HG02642 (cell line): ENCODE results near the gene COX10.
"Not testable (repeated sequence)": the region's sequence is repeated elsewhere in the genome, so short reads cannot be mapped to it uniquely, and the experiment has no call there.

Experiments used
- ATAC-seq: cut with Tn5 transposase; IDR thresholded peaks from one replicate; pipeline ENCODE4 v1.9.1; 2021; ENCODE audit warnings: mild to moderate bottlenecking; ENCODE audit not compliant: unreplicated experiment, poor library complexity

Gene COX10

DNA sequence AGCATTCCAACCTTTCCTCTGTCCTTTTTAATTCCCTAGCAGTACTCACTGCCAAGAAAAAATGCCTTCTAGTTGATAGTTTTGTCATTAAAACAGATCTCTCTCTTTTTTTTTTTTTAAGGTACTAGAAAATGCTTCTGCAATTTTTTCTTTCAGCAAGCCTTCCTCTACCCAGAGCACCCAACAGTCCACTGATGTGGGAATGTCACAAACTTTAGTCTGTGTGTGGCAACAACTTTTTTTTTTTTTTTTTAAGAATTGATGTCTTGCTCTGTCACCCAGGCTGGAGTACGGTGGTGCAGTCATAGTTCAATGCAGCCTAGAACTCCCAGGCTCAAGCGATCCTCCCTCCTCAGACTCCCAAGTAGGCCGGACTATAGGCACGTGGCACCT, 132.7 kb downstream of the COX10 start:
- no peak for ATAC-seq

DNA sequence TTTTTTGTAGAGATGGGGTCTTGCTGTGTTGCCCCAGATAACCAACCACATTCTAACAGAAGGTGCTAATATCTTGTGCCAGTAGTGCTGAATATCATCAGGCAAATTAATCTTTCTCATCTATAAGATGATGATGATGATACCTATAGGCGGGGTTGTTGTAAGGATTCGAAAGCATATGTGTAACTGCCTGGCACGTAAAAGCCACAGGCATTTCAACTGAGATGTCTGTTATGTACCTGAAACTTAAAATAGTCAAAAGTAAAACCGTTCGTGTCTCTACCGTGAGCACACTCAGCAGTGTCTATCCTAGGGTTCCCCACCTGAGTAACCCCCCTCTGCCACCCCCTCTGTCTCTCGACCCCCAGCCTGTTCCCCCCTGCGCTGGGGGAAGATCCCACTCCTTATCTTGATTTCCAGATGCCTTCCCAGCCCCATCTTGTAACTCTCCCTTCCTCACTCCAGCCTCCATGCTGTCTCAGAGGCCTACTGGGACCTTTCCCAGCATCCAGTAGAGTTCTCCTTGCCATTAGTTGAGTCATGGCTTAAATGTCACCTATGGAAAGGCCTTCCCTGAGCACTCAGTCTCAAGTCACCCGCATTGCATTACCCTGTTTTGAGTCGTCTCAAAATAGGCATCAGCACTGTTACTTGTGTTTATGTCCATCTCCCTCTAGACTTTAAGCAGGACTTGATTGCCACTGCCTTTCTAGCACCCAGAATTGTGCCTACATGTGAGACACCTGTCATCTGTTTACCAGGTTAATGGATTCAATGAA, 133.3 kb downstream of the COX10 start:
- no peak for ATAC-seq

DNA sequence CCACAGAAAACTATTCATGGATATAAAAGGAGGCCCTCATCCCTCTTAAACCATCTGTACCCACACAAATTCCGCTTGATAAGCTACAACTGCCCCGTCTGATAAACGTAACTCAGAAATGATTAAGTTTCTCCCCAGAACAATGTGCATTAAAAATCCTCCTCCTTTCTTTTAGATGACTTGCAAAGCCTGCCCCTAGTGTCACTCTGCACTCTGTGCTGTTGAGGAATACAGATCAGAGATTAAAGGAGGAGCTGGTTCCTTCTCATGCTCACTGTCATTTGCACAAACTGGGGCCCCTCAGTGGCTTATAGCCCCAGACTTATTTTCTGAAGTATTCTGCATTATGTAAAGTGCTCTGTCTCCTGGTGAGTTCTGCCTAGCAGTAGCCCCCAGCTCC, 134.1 kb downstream of the COX10 start:
- ATAC-seq = no peak

DNA sequence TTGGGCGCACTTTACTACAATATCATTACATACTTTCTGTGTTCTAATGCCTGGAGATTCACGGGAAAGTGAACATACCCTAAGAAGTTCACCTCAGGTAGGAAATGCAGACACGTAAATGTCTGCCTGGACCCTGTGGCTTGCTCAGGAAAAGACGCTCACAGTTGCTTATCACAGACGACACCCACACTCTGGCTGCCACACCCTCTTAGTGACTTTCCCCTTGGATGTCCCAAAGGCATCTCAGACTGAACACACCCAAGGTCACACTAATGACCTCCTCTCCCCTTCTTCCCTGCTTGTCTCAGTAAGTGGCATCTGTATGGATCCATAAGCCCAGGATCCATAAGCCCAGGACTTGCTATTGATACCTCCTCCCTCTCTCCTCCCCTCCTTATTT, 134.8 kb downstream of the COX10 start:
- no peak for ATAC-seq

DNA sequence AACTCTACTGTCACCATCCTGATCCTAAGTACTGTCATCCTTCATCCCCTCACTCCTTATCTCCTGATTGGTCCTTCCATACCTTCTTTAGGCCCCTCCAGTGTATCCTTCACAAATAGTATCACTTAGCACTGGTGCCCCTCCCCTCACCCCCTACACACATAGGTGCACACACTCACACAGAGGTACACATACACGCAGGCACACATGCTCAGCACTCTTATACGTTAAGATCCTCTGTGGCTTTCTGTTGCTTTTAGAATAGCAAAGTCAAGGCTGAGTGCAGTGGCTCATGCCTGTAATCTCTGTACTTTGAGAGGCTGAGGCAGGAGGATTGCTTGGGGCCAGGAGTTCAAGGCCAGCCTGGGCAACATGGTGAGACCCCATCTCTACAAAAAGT, 135.2 kb downstream of the COX10 start:
- no peak for ATAC-seq

DNA sequence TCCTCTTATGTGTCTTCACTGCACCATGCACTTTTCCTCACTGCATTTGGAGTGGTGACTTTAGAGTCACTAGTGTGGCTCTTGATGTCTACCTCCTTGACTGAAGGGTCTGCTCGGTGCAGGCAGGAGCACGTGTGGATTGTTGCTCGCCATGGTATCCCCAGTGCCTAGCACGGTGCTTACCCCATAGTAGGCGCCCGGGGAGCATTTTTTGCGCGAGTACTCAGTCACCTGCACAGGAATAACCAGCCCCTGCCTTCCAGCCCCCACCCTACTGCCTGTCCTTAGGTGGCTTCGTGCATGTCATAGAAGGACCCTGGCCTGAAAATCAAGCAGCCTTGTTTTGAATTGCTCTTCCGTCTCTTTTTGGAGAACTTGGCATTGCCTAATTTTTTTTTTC, 136.1 kb downstream of the COX10 start:
- no peak for ATAC-seq

DNA sequence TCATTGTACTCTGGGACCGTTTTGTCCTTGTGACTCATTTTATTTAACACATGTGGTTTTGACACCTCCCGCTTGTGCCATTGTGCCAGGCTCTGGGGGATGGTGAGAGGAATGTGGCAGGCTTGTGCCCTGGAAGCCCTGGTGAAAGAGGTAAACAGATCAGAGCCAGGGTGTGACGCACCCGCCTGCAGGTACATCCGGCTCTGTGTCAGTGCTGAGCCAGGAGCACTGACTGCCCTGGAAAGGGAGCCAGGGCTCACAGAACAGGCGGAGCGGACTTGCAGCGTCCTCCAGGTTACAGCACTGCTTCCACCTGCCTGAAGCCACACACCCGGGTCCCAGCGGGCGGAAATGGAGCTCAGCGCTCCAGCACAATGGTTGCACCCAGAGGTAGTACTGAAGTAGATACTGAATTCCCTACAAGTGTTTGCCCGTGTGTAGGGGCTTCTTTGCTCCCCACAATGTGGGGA, 136.7 kb downstream of the COX10 start:
- ATAC-seq = no peak

DNA sequence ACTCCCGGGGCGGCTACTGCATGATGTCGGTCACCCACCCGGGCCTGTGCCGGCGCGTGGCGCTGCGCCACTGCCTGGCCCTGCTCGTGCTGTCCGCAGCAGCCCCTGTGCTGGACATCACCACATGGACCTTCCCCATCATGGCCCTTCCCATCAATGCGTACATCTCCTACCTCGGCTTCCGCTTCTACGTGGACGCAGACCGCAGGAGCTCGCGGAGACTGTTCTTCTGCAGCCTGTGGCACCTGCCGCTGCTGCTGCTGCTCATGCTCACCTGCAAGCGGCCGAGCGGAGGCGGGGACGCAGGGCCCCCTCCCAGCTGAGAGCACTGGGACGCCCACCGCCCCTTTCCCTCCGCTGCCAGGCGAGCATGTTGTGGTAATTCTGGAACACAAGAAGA, 137.6 kb downstream of the COX10 start:
- no peak for ATAC-seq

DNA sequence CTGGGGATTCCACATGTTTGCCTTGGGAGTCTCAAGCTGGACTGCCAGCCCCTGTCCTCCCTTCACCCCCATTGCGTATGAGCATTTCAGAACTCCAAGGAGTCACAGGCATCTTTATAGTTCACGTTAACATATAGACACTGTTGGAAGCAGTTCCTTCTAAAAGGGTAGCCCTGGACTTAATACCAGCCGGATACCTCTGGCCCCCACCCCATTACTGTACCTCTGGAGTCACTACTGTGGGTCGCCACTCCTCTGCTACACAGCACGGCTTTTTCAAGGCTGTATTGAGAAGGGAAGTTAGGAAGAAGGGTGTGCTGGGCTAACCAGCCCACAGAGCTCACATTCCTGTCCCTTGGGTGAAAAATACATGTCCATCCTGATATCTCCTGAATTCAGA, 138.5 kb downstream of the COX10 start:
- no peak for ATAC-seq

DNA sequence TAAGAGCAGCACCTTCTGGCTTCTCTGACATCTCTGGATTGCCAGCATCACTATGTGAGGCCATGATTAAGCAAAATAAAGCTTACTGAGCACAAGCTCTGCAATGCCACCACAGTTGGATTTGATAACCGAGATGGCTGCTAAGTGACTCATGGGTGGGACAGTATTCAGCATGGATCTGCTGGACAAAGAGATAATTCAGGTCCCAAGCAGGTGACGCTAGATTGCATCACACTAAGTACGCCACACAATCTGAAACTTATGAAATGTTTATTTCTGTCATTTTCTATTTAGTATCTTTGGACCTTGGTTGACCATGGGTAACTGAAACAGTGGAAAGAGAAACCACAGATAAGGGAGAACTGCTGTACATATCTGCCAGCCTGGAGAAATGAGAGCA, 139.9 kb downstream of the COX10 start:
- no peak for ATAC-seq

DNA sequence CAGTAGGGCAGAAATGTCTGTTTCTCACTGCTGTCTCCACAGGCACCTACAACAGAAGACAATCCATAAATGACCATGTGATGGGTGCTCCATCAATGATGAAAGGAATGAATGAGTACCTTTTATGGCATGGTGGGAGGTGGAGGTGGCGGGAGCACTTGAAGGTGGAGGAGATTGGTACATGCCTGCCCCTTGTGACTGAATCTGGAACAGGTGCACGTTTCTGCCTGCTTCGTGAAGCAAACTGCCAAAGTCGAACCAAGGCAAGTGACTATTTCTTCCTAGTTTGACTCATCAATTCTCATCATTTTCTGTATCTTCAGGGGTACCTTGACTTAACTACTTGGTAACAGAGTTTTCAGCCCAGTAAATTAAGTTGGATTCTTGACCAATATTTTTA, 141.9 kb downstream of the COX10 start:
- ATAC-seq = no peak

DNA sequence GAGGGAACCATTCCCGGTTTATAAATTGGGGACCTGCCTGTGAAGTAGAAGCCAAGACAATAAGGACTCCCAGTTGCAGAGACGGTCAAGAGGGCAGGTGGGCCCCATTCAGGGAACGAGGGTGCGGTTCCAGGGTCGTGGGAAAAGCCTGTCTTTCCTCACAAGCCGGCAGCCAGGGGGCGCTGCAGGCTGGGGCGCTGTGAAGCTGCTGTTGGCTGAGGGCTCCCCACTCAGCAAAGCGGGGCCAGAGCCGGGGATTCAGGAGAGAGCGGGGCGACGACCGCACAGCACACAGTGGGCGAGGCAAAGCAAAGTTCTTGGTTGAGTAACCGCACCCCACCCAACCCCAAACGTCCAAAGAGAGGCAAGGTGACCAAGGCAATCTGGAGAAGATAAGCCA, 142.5 kb downstream of the COX10 start:
- no peak for ATAC-seq

DNA sequence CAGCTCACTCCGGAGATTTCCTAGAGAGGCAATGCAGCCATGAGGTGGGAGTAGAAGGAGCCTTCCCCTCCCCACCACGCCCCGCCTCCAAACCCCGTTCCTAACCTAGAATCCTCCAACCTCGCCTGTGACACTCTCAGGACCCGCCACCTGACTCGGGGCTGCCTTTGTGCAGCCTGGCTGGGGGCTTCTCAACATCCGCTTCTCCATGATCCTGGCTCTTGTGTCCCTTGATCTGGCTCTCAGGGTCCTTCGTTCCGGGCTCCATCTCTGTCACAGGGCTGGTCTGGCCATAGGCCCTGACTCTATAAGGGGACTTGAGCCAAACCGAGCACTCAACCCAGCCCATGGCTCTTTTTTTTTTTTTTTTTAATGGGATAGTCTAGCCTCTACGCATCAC, 143.1 kb downstream of the COX10 start:
- no peak for ATAC-seq

DNA sequence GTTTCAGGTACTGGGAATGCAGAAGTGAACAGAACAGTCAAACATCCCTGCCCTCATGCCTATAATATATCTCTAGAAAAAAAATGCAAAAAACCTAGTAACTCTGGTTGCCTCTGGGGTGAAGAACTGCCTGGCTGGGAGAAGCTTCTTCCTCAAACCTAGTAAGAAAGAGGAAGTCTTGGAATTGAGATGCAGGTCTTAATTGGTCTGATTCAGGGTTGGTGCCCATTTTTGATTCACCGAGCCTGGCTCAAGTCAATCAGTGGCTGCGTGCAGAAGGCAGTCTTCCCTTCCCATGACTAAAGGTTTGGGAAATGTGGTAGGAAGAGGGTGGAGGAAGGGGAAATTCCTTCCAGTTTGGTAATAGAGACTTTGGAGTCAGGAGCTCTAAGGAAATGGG, 145.0 kb downstream of the COX10 start:
- ATAC-seq = no peak

DNA sequence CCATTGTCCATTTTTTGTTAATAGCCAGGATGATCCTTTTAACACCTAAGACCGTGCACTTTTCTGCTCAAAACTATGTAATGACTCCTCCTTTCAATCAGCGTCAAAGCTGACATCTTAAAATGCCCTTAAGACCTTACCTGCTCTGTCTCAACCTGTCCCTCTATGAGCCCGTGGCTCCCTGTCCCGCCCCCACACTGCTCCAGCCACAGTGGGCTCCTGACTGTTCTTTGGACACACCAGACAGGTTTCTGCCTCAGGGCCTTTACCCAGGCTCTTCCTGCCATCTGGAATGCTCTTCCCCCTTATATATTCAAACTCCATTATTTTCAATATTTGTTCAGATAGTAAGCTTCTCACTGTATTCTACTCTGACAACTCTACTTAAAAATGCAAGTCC, 153.3 kb downstream of the COX10 start:
- ATAC-seq = no peak

DNA sequence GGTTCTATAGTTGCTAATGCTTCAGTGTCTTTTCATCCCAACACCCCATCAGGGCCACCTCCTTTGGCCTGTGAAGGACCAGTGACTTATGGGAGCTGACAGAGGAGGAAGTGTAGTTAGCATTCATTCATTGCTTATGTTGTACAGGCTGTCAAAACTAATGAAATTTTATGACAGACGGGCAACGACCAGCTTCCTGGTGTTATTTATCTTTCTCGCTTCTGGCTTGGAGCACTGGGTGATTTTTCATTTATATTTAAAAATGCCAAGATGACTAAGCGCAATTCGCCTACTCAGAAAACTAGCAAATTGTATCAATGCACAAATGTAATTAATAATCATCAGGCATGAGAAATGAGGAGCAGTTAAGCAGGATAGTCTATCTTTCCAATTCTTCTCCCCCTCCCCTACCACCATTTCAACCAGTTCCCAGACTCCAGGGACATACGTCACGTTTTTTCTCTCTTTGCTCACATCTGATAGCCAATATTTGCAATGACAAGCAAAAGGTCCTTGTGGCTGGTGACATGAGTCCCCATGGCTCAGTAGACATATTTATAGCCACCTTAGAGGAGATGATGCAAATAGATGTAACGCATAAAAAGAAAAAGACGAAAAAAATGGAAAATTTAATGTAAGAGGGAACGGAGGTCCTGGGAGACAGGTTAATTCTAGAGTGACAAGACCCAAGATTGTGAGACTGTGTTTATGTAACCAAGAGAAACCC, 156.1 kb downstream of the COX10 start:
- ATAC-seq = no peak

DNA sequence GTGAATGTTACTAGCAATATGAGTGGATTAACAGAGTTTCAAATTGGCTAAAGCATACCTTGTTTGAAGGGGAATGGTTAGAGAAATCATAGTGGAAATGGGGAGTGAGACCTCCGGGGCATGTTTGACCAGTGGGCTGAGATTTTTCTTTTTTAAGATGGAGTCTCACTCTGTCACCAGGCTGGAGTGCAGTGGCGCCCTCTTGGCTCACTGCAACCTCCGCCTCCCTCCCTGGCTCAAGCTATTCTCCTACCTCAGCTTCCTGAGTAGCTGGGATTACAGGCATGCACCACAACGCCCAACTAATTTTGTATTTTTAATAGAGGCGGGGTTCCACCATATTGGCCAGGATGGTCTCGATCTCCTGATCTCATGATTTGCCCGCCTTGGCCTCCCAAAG, 157.7 kb downstream of the COX10 start:
- no peak for ATAC-seq

DNA sequence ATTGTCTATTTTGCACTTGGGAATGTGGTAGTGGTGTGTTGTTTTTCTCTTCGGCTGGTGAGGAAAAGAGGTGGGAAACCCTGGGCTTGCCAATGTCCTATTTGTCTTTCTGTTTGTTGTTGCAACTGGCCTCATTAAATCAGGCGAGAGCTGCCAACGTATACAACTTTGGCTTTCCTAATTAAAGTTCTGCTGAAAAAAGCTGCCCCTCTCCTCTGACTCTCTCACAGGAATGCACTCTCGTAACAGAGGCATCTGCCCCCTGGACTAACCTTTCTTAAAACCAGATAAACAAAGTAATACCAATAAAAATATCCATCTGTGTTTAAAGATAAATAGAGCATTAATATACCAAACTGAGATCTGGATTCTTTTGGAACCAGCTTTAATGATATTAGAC, 159.6 kb downstream of the COX10 start:
- no peak for ATAC-seq

DNA sequence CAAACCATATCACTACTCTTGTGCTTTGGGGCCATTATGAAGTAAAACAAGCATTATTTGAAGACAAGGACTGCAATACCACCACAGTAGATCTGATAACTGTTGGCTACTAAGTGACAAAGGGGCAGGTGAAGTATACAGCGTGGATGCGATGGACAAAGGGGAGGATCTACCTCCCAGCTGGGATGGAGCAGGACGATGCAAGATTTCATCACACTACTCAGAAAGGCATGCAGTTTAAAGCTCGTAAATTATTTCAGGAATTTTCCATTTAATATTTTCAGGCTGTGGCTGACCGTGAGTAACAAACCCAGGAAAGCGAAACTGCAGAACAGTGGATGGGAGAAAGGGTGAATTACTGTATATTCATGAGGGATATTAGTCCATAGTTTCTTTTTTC, 161.9 kb downstream of the COX10 start:
- not testable (repeated sequence) for ATAC-seq

DNA sequence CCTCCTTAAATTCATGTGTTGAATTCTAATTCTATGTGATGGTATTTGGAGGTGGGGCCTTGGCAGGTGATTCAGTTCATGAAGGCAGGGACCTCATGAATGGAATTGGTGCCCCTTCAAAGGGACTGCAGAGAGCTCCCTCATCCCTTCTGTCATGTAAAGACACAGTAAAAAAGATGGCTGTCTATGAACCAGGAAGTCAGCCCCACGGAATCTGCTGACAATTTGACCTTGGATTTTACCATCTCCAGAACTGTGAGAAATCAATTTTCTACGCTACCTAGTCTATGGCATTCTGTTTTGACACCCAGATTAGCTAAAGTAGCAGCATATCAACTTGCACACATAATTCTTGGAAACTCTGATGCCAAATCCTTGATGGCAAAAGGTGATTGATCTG, 165.7 kb downstream of the COX10 start:
- not testable (repeated sequence) for ATAC-seq

DNA sequence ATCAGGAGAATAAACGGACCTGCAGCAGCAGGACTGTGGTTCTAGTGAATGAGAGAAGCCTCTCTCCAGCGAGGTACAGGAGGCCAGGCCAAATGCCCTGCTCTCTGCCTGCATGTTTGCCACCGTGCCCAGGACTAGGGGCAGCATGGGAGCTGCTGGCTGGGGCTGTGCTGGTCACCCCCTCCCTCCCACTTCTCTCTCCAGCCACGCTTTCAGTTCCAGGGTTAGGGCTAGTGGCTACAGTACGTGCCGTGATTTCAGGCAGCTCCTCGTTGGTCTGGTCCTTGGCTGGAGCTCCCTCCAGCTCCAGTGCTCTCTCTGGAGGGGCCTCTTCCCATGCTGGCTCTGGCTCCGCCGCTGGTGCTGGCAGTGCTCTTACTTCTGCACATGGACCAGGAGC, 166.7 kb downstream of the COX10 start:
- ATAC-seq = not testable (repeated sequence)

DNA sequence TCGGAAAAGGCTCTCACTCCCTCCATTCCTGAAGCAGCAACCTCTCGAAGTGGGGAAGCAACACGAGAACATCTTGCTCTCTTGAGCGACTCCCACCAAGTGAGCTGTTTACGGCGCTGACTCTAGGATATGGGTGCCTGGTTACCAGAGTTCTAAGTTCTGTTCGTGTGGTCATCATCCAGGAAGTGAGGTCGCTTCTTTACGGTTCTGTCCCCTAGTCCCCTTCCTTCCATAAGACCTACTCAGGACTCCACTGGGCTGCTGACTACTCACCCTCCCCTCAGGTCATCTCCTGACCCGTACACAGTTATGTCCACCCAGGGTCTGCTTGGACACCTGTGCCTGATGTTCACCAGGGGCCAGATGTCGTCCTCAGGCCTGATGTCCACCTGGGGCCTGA, 167.5 kb downstream of the COX10 start, which contains the start of gene CDRT15:
Gene CDRT15 (minus strand): TSS at position 101 of the 400 bp plus-strand sequence. CDS start 29 bp downstream, at position 72.
- ATAC-seq = not testable (repeated sequence)
